ENCODE data around the gene SH2D7.
"Not testable (repeated sequence)": the region's sequence is repeated elsewhere in the genome, so short reads cannot be mapped to it uniquely, and the experiment has no call there.

The SH2D7 gene

GRCh38 chr15:78149068-78149804 lies 56.9 kb downstream of the SH2D7 start, which contains the start of gene IDH3A:
TSS of gene IDH3A (plus strand) at chr15:78149362. CDS start at chr15:78149404, 42 bp downstream.
- Histone ChIP-seq H3K27ac (ENCODE audit: poor library complexity, severe bottlenecking) (peak within 1 kb of the TSS; percentile 39), H3K27me3 (ENCODE audit: insufficient read depth, poor library complexity, severe bottlenecking) (no peaks in the 10 kb centered on the region), H3K4me1 (ENCODE audit: insufficient read depth, poor library complexity, severe bottlenecking) (peaks cover 17% of the 10 kb centered on the region), H3K4me3 (ENCODE audit: severe bottlenecking) (peak within 1 kb of the TSS; percentile 88), H3K36me3 (ENCODE audit: low read depth) (no peaks in the 10 kb centered on the region), H3K9me3 (ENCODE audit: severe bottlenecking) (no peaks in the 10 kb centered on the region)
- DNase-seq (ENCODE audit: low spot score) = peak; percentile 100
- TF ChIP-seq CTCF (IDR thresholded peaks at IDR 0.05; ENCODE audit: poor library complexity, severe bottlenecking) = no peak
- peak; percentile 84 for ATAC-seq (ENCODE audit: low read depth)

GRCh38 chr15:78149805-78150751 lies 57.7 kb downstream of the SH2D7 start:
- Histone ChIP-seq H3K27me3 (ENCODE audit: insufficient read depth, poor library complexity, severe bottlenecking) (no peaks in the 10 kb centered on the region), H3K4me3 (ENCODE audit: severe bottlenecking) (peak overlapping the region; percentile 88), H3K4me1 (ENCODE audit: insufficient read depth, poor library complexity, severe bottlenecking) (peaks cover 21% of the 10 kb centered on the region), H3K27ac (ENCODE audit: poor library complexity, severe bottlenecking) (peak overlapping the region; percentile 39), H3K36me3 (ENCODE audit: low read depth) (peaks cover 3% of the 10 kb centered on the region), H3K9me3 (ENCODE audit: severe bottlenecking) (no peaks in the 10 kb centered on the region)
- ATAC-seq (ENCODE audit: low read depth) = peak; percentile 32
- DNase-seq (ENCODE audit: low spot score) = peak; percentile 10
- no peak for TF ChIP-seq CTCF (IDR thresholded peaks at IDR 0.05; ENCODE audit: poor library complexity, severe bottlenecking)

- peaks cover 12% of the 10 kb centered on the region for H3K36me3 ChIP-seq (ENCODE audit: low read depth)
- not testable (repeated sequence) for H3K9me3 ChIP-seq (ENCODE audit: severe bottlenecking); ATAC-seq (ENCODE audit: low read depth); H3K4me3 ChIP-seq (ENCODE audit: severe bottlenecking); H3K27ac ChIP-seq (ENCODE audit: poor library complexity, severe bottlenecking); H3K27me3 ChIP-seq (ENCODE audit: insufficient read depth, poor library complexity, severe bottlenecking)
- H3K4me1 ChIP-seq (ENCODE audit: insufficient read depth, poor library complexity, severe bottlenecking) = peaks cover 31% of the 10 kb centered on the region
- peak; percentile 38 for DNase-seq (ENCODE audit: low spot score)
Measured at GRCh38 chr15:78151075-78151474, 58.7 kb downstream of the SH2D7 start.
